RPMI8226 (cell line): ENCODE results near the gene DYNC1LI1.

ENCODE experiments used
- DNase-seq: peaks from one replicate; pipeline ENCODE4 v3.0.0-alpha.2; 2015

Gene DYNC1LI1

GRCh38 chr3:32570421-32571191 is at the start of gene DYNC1LI1:
Gene DYNC1LI1 (minus strand): TSS chr3:32570858. CDS start chr3:32570770, 88 bp downstream.
- peak; percentile 94 for DNase-seq

- DNase-seq, result no peak
These were observed 48.7 kb upstream of the DYNC1LI1 start for GRCh38 chr3:32619395-32619794.

- no peak for DNase-seq
These were observed 45.8 kb upstream of the DYNC1LI1 start for GRCh38 chr3:32616267-32616962.

GRCh38 chr3:32614956-32615355 is 44.3 kb upstream of the DYNC1LI1 start:
- no peak for DNase-seq

- no peak for DNase-seq
These were observed 42.5 kb upstream of the DYNC1LI1 start for GRCh38 chr3:32613183-32613582.

GRCh38 chr3:32612547-32612946 is 41.9 kb upstream of the DYNC1LI1 start:
- DNase-seq, result no peak

GRCh38 chr3:32607522-32607921 is 36.9 kb upstream of the DYNC1LI1 start:
- no peak for DNase-seq

GRCh38 chr3:32606960-32607359 is 36.3 kb upstream of the DYNC1LI1 start:
- no peak for DNase-seq

- DNase-seq, result no peak
These were observed 35.6 kb upstream of the DYNC1LI1 start for GRCh38 chr3:32606277-32606676.

- no peak for DNase-seq
These were observed 32.4 kb upstream of the DYNC1LI1 start for GRCh38 chr3:32603064-32603463.

GRCh38 chr3:32602206-32602605 is 31.5 kb upstream of the DYNC1LI1 start:
- no peak for DNase-seq

- DNase-seq, result no peak
These were observed 31.1 kb upstream of the DYNC1LI1 start for GRCh38 chr3:32601722-32602121.

- DNase-seq, result no peak
These were observed 27.0 kb upstream of the DYNC1LI1 start for GRCh38 chr3:32597656-32598055.

GRCh38 chr3:32596909-32597369 is 26.3 kb upstream of the DYNC1LI1 start:
- no peak for DNase-seq

GRCh38 chr3:32596282-32596908 is 25.7 kb upstream of the DYNC1LI1 start:
- DNase-seq, result no peak

GRCh38 chr3:32595323-32595722 is 24.7 kb upstream of the DYNC1LI1 start:
- DNase-seq, result no peak

GRCh38 chr3:32593903-32594525 is 23.4 kb upstream of the DYNC1LI1 start:
- no peak for DNase-seq

- no peak for DNase-seq
These were observed 22.2 kb upstream of the DYNC1LI1 start for GRCh38 chr3:32592696-32593353.

GRCh38 chr3:32592011-32592410 is 21.4 kb upstream of the DYNC1LI1 start:
- no peak for DNase-seq

GRCh38 chr3:32591186-32591585 is 20.5 kb upstream of the DYNC1LI1 start:
- no peak for DNase-seq

- no peak for DNase-seq
These were observed 15.7 kb upstream of the DYNC1LI1 start for GRCh38 chr3:32586356-32586755.

GRCh38 chr3:32584660-32585059 is 14.0 kb upstream of the DYNC1LI1 start:
- DNase-seq, result no peak

- DNase-seq, result no peak
These were observed 13.1 kb upstream of the DYNC1LI1 start for GRCh38 chr3:32583708-32584107.
